Heart left ventricle (tissue), 13 donors: ENCODE results near the gene RBPMS2.

Source experiments
- CTCF ChIP-seq, 12 donors: fragments of 200-600 bp; sonication (generic) in 4 of 12; IDR thresholded peaks; one replicate each; pipeline versions ENCODE4 v1.5.0 to v1.8.0; 2018 to 2022; ENCODE audit warnings: antibody characterized with exemption in 12 of 12, mild to moderate bottlenecking in 5 of 12
- POLR2A ChIP-seq, 2 donors: fragments of 450-650 bp; IDR thresholded peaks; one replicate each; pipeline ENCODE4 v1.6.1; 2017; ENCODE audit warnings: antibody characterized with exemption in 2 of 2, mild to moderate bottlenecking in 2 of 2, moderate library complexity in 2 of 2
- donor health status: ischemic (EF 13 %, LVEDD 7.1; RV severe dilation, severe dysfunction).
- donor health status: DM: no; HTN: yes; CAD: no.
- donor health status: DM: no; HTN: no; CAD: no.
- donor health status: ischemic (EF 25% LVEDD 6.9; RV normal size, moderate dysfunction).
- donor health status: ischemic (EF 25% LVEDD 5.7; RV mildly dilated, moderate dysfunction).
- donor health status: ischemic (EF 35%, LVEDD 5.7; RV mildly dilated, moderate dysfunction).
- donor health status: nonischemic (EF 11% LVEDD 7.7; RV severe dilation, severe dysfunction).
- donor health status: DM: yes; HTN: yes; CAD: no.
- donor health status: PGD.
- donor health status: ischemic (EF 29% LVEDD 5.4; RV normal size, mild dysfunction).
- donor health status: nonischemic (EF 23%, LVEDD 6.1; RV moderate dilation, normal function).

GRCh38 chr15:64807751-64808222 is 32.4 kb upstream of the RBPMS2 start:
- no peak for TF ChIP-seq CTCF (IDR thresholded peaks at IDR 0.05)
- TF ChIP-seq POLR2A (IDR thresholded peaks at IDR 0.05), result no peak
